ENCODE data around the gene PLCB2.
A peak's percentile ranks its signal among the peaks of the same experiment; 100 is the strongest.

Gene PLCB2

GRCh38 chr15:40277471-40277870 lies 30.3 kb downstream of the PLCB2 start:
- DNase-seq (ENCODE audit: low read depth): no peak
- no peak overlapping the region for H3K4me3 ChIP-seq (ENCODE audit: control insufficient read depth, low read depth, low read length)
- no peak for TF ChIP-seq CTCF (conservative IDR thresholded peaks at IDR 0.05; ENCODE audit: control insufficient read depth, insufficient read depth, low read depth, low read length)

GRCh38 chr15:40276927-40277326 lies 30.8 kb downstream of the PLCB2 start:
- no peak overlapping the region for H3K4me3 ChIP-seq (ENCODE audit: control insufficient read depth, low read depth, low read length)
- no peak for DNase-seq (ENCODE audit: low read depth)

GRCh38 chr15:40275954-40276353 lies 31.8 kb downstream of the PLCB2 start:
- H3K4me3 ChIP-seq (ENCODE audit: control insufficient read depth, low read depth, low read length): no peak overlapping the region
- no peak for DNase-seq (ENCODE audit: low read depth)
- TF ChIP-seq CTCF (conservative IDR thresholded peaks at IDR 0.05; ENCODE audit: control insufficient read depth, insufficient read depth, low read depth, low read length): no peak

More at GRCh38 chr15:40276927-40277326, 30.8 kb downstream of the PLCB2 start:
- TF ChIP-seq CTCF (conservative IDR thresholded peaks at IDR 0.05; ENCODE audit: control insufficient read depth, insufficient read depth, low read depth, low read length): no peak

GRCh38 chr15:40275523-40275922 lies 32.2 kb downstream of the PLCB2 start:
- H3K4me3 ChIP-seq (ENCODE audit: control insufficient read depth, low read depth, low read length): no peak overlapping the region
- no peak for DNase-seq (ENCODE audit: low read depth)
- TF ChIP-seq CTCF (conservative IDR thresholded peaks at IDR 0.05; ENCODE audit: control insufficient read depth, insufficient read depth, low read depth, low read length): no peak

- no peak overlapping the region for H3K4me3 ChIP-seq (ENCODE audit: control insufficient read depth, low read depth, low read length)
- DNase-seq (ENCODE audit: low read depth): peak; percentile 78
- peak; percentile 100 for TF ChIP-seq CTCF (conservative IDR thresholded peaks at IDR 0.05; ENCODE audit: control insufficient read depth, insufficient read depth, low read depth, low read length)
These were observed 33.1 kb downstream of the PLCB2 start for GRCh38 chr15:40274350-40275274.

GRCh38 chr15:40273428-40273827 lies 34.3 kb downstream of the PLCB2 start:
- TF ChIP-seq CTCF (conservative IDR thresholded peaks at IDR 0.05; ENCODE audit: control insufficient read depth, insufficient read depth, low read depth, low read length): no peak
- H3K4me3 ChIP-seq (ENCODE audit: control insufficient read depth, low read depth, low read length): no peak overlapping the region
- DNase-seq (ENCODE audit: low read depth): no peak

Data from fibroblast of mammary gland (primary cell).